K562 (cell line): ENCODE results near the gene TACC3. TPM values are rescaled to one million over a fixed set of nuclear protein-coding genes. Genes with fewer than 3 reads are reported as not detected.
A peak's percentile ranks its signal among the peaks of the same experiment; 100 is the strongest.

ENCODE experiments used
- ATAC-seq: fragments of 200-7000 bp; cut with Tn5 transposase; 3 replicates; pipeline ENCODE4 v1.9.1; 2020; ENCODE audit warnings: moderate library complexity
- BruUV-seq: library from RNA; stranded (reverse); fragments of 400-500 nt; replicated peaks from 2 replicates; lab custom pipeline; 2021; lab: Mats Ljungman, UMichigan
- CTCF ChIA-PET: fragments of 300-600 bp; formaldehyde crosslinking; extraction: SDS; loops from one replicate; lab custom pipeline; 2021; ENCODE audit warnings: low intra/inter-chr PET ratio; lab: Yijun Ruan, JAX
- POLR2A ChIA-PET: fragments of 300-600, 350-650 bp; sonication (Branson Sonifier 250); formaldehyde crosslinking; extraction: SDS; loops from one replicate; lab custom pipeline; 2021; ENCODE audit warnings: antibody characterized with exemption, inconsistent platforms; lab: Yijun Ruan, JAX
- DNase-seq, 4 experiments: peaks; one replicate each; pipeline versions ENCODE4 v3.0.0 to v3.0.0-alpha.2; 2011 to 2018; ENCODE audit warnings: low spot score in 3 of 4, mixed read lengths in 3 of 4; ENCODE audit errors: extremely low read depth in 1 of 4
- FAIRE-seq: peaks from 2 replicates; lab custom pipeline; 2011; peaks lifted over from hg19 to GRCh38; lab: Jason Lieb, UNC
- H2AFZ ChIP-seq: 2 replicates; pipeline ENCODE4 v1.6.0; 2011; ENCODE audit warnings: low read depth, low read length, control low read depth, inconsistent platforms
- H3K27ac ChIP-seq: fragments of 200-600 bp; 3 replicates; pipeline ENCODE4 v1.8.0; 2011; ENCODE audit warnings: low read depth, mild to moderate bottlenecking, control low read depth, inconsistent platforms, low read length, moderate library complexity, mixed read lengths; ENCODE audit errors: extremely low read depth
- H3K27me3 ChIP-seq, 2 experiments: fragments of 300-600 bp in 1 of 2; 2 replicates in 1 of 2; 3 replicates in 1 of 2; pipeline versions ENCODE4 v1.6.0 to v1.8.0; 2011; ENCODE audit warnings: inconsistent platforms in 2 of 2, low read length in 2 of 2, mild to moderate bottlenecking in 1 of 2, mixed read lengths in 1 of 2, moderate library complexity in 1 of 2; ENCODE audit not compliant: control insufficient read depth in 2 of 2, insufficient read depth in 2 of 2
- H3K36me3 ChIP-seq: fragments of 300-600 bp; 3 replicates; pipeline ENCODE4 v1.8.0; 2011; ENCODE audit warnings: mild to moderate bottlenecking, low read length, inconsistent platforms; ENCODE audit not compliant: control insufficient read depth, insufficient read depth
- H3K4me1 ChIP-seq, 2 experiments: fragments of 200-600 bp in 1 of 2; replicated peaks in 1 of 2; 2 replicates in 1 of 2; 3 replicates in 1 of 2; pipeline versions ENCODE4 v1.5.1 to v1.8.0; 2011; ENCODE audit warnings: inconsistent platforms in 2 of 2, low read length in 2 of 2, mild to moderate bottlenecking in 1 of 2, mixed read lengths in 1 of 2, moderate library complexity in 1 of 2; ENCODE audit not compliant: control insufficient read depth in 2 of 2, insufficient read depth in 2 of 2
- H3K4me2 ChIP-seq: 2 replicates; pipeline ENCODE4 v1.6.1; 2011; ENCODE audit warnings: low read length, control low read depth, inconsistent platforms, mixed read lengths; ENCODE audit not compliant: insufficient read depth
- H3K4me3 ChIP-seq: fragments of 200-600 bp; sonication (generic), shearing (Covaris generic); 2 replicates; pipeline ENCODE4 v1.5.1; 2016; ENCODE audit warnings: control low read depth, inconsistent platforms
- H3K79me2 ChIP-seq: fragments of 200-600 bp; 3 replicates; pipeline ENCODE4 v1.8.0; 2011; ENCODE audit warnings: low read length, inconsistent platforms; ENCODE audit not compliant: control insufficient read depth, insufficient read depth
- H3K9ac ChIP-seq, 2 experiments: 2 replicates each; pipeline versions ENCODE4 v1.6.0 to v1.6.1; 2011; ENCODE audit warnings: low read depth in 2 of 2, low read length in 2 of 2, control low read depth in 1 of 2, inconsistent platforms in 1 of 2, mild to moderate bottlenecking in 1 of 2, mixed read lengths in 1 of 2; ENCODE audit not compliant: insufficient read depth in 1 of 2
- H3K9me1 ChIP-seq: one replicate; pipeline ENCODE4 v1.6.0; 2011; ENCODE audit warnings: inconsistent platforms, mild to moderate bottlenecking, low read length, moderate library complexity; ENCODE audit not compliant: control insufficient read depth, insufficient read depth
- H3K9me3 ChIP-seq: replicated peaks from 2 replicates; pipeline ENCODE4 v1.5.1; 2011; ENCODE audit warnings: low read depth, low read length, inconsistent platforms; ENCODE audit not compliant: control insufficient read depth, insufficient read depth
- H4K20me1 ChIP-seq: replicated peaks from 2 replicates; pipeline ENCODE4 v1.6.1; 2011; ENCODE audit warnings: low read length, inconsistent platforms, mixed read lengths; ENCODE audit not compliant: control insufficient read depth, insufficient read depth
- BRCA1 ChIP-seq, 2 experiments: fragments of 450-650 bp in 1 of 2; sonication (generic) in 1 of 2; formaldehyde crosslinking in 1 of 2; IDR thresholded peaks; 2 replicates each; pipeline versions ENCODE4 v1.5.0 to v1.6.1; 2017 to 2020; ENCODE audit warnings: mild to moderate bottlenecking in 1 of 2, missing genetic modification reagents in 1 of 2
- CBX5 ChIP-seq: IDR thresholded peaks from 2 replicates; pipeline ENCODE4 v1.6.1; 2014; ENCODE audit warnings: low read depth, borderline replicate concordance
- CHCHD3 ChIP-seq: fragments of 250-450 bp; sonication (Bioruptor Pico); IDR thresholded peaks from 2 replicates; pipeline ENCODE4 v2.1.2; 2022; ENCODE audit warnings: mild to moderate bottlenecking
- FOS ChIP-seq: IDR thresholded peaks from 3 replicates; pipeline ENCODE4 v1.6.1; 2011; ENCODE audit not compliant: insufficient read length; ENCODE audit errors: extremely low read depth
- SMAD2 ChIP-seq: fragments of 150-350 bp; IDR thresholded peaks from 2 replicates; pipeline ENCODE4 v1.6.1; 2014; ENCODE audit warnings: low read depth, mild to moderate bottlenecking, low read length
- SPI1 ChIP-seq: IDR thresholded peaks from 2 replicates; pipeline ENCODE4 v1.6.1; 2011; ENCODE audit warnings: low read depth, low read length, control low read depth, borderline replicate concordance
- SRSF1 ChIP-seq: fragments of 200-400 bp; formaldehyde crosslinking; IDR thresholded peaks from 2 replicates; pipeline ENCODE4 v1.6.1; 2017; ENCODE audit warnings: mild to moderate bottlenecking, low read depth, low read length, moderate library complexity
- ZBTB7A ChIP-seq: IDR thresholded peaks from 2 replicates; pipeline ENCODE4 v1.6.1; 2011; ENCODE audit warnings: low read depth, mild to moderate bottlenecking, low read length, moderate library complexity, borderline replicate concordance; ENCODE audit not compliant: control insufficient read depth
- ZNF436 ChIP-seq: fragments of 250-450, 450-650 bp; sonication (Bioruptor Pico); formaldehyde crosslinking; IDR thresholded peaks from 2 replicates; pipeline ENCODE4 v1.7.0; 2020; ENCODE audit warnings: mild to moderate bottlenecking
- WGBS: fragments of 100-300 bp; shearing (Covaris generic); methylation state at CpG from one replicate; pipeline ENCODE4 v1.1.6; 2016; ENCODE audit warnings: low coverage, mixed read lengths; ENCODE audit not compliant: insufficient coverage; ENCODE audit errors: missing lambda C conversion rate; 5-methylcytosine and 5-hydroxymethylcytosine counted together
- in situ Hi-C: fragments of 300-500 bp; cut with MboI; formaldehyde crosslinking; loops from 4 replicates; pipeline ENCODE4 v1.15.0; 2018; ENCODE audit warnings: inconsistent platforms, mixed read lengths
- intact Hi-C: fragments of 100-400 bp; cut with micrococcal nuclease; formaldehyde crosslinking; loops from 2 replicates; pipeline ENCODE4 v1.14.2; 2022
- polyA plus RNA-seq, 8 experiments: library from polyadenylated mRNA; depleted of rRNA in 4 of 8; stranded (reverse) in 5 of 8; unstranded in 3 of 8; fragments of >200 nt; fragmentation: Nextera tagmentation in 2 of 8; fragmentation: Illumina TruSeq in 1 of 8; extraction: Ambion mirVana in 2 of 8; extraction: Trizol in 1 of 8; gene quantifications; 2 replicates each; pipeline versions ENCODE4 v1.2.1 to v1.2.3, GENCODE V29; 2011 to 2014; ENCODE audit warnings: inconsistent platforms in 1 of 8, missing spikeins in 1 of 8
- total RNA-seq, 7 experiments: library from RNA; depleted of rRNA in 6 of 7; stranded (reverse); fragments of >200 nt in 6 of 7; fragmentation: Illumina TruSeq in 2 of 7; extraction: Trizol in 2 of 7; gene quantifications; 2 replicates each; pipeline versions ENCODE4 v1.2.1 to v1.2.3, GENCODE V29; 2011 to 2021; ENCODE audit warnings: low replicate concordance in 1 of 7
- TF ChIP-seq, protein P1 (sequence below): fragments of 200-800 bp; sonication (Bioruptor generic); IDR thresholded peaks from 2 replicates; pipeline ENCODE4 v1.6.1; 2017; ENCODE audit warnings: missing genetic modification characterization, missing compliant biosample characterization
- TF ChIP-seq, protein P2 (sequence below), 2 experiments: fragments of 200-800 bp in 1 of 2; sonication (Bioruptor generic) in 1 of 2; sonication (generic) in 1 of 2; formaldehyde crosslinking in 1 of 2; IDR thresholded peaks in 1 of 2; conservative IDR thresholded peaks in 1 of 2; 2 replicates each; pipeline versions ENCODE4 v1.5.0 to v1.6.1; 2016 to 2020; ENCODE audit warnings: missing compliant biosample characterization in 1 of 2, missing genetic modification characterization in 1 of 2, missing genetic modification reagents in 1 of 2
- TF ChIP-seq, protein P3 (sequence below): sonication (generic); formaldehyde crosslinking; IDR thresholded peaks from 2 replicates; pipeline ENCODE4 v1.9.0; 2022; ENCODE audit warnings: mild to moderate bottlenecking, missing genetic modification reagents
- TF ChIP-seq, protein P4 (sequence below): sonication (generic); formaldehyde crosslinking; IDR thresholded peaks from 2 replicates; pipeline ENCODE4 v1.9.0; 2022; ENCODE audit warnings: mild to moderate bottlenecking, missing genetic modification reagents

TACC3 gene
- total and polyA plus RNA-seq, 9 of the 15 experiments (the other 6 are each of a cell fraction or from before 2014, with no cell fraction given), result 1.9 to 122 (median 55.6) TPM

DNA sequence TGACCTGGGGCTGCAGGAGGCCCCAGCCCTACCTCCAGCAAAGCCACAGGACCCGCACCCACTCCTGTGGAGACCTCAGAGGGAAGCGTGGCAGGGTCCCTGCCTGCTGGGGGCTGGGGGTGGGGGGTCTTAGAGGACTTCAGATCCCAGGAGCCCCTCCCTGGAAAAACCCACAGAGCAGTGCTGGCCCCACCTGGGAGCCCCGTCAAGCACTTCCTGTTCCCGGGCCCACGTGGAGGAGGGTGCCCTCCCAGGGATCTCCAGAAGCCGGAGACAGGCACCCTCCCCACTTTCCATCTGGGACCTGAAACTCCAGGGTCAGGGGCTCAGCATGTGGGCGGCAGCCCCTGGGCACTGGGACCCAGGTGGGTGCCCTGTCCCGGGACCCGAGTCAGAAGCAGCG lies 32.0 kb downstream of the TACC3 start:
- H2AFZ ChIP-seq, result peak overlapping the region; percentile 64
- BruUV-seq, result no TSS peak
- DNase-seq (no peak), FAIRE-seq (no peak), ATAC-seq (no peak)
- no peaks in the 10 kb centered on the region for H3K36me3 ChIP-seq
- H3K9ac ChIP-seq, result peak overlapping the region; percentile 14 to 82; a peak in 3 of 4 replicates
- no peak overlapping the region for H3K4me3 ChIP-seq
- no peaks in the 10 kb centered on the region for H3K79me2 ChIP-seq
- no peaks in the 10 kb centered on the region for H3K27me3 ChIP-seq
- H3K9me3 ChIP-seq, result no peaks in the 10 kb centered on the region
- peak overlapping the region; percentile 52; the same call in 1 of the 3 replicates for H3K27ac ChIP-seq
- peaks cover 5% of the 10 kb centered on the region for H3K9me1 ChIP-seq
- ChIA-PET CTCF (no interaction called here), POLR2A (no interaction called here)
- 74% methylated on average over 8 of the region's 10 CpGs for WGBS
- peaks cover 23 to 94% of the 10 kb centered on the region in 2 experiments for H3K4me1 ChIP-seq
- TF ChIP-seq BRCA1 (IDR thresholded peaks at IDR 0.05), result no peak
- no peak for TF ChIP-seq BRCA1 (CRISPR knock-in tag; IDR thresholded peaks at IDR 0.05)
- no peak for TF ChIP-seq SMAD2
- peak; percentile 60; the same call in 1 of the 2 replicates for TF ChIP-seq SPI1
- TF ChIP-seq FOS, result no peak
- TF ChIP-seq, protein P1, sequence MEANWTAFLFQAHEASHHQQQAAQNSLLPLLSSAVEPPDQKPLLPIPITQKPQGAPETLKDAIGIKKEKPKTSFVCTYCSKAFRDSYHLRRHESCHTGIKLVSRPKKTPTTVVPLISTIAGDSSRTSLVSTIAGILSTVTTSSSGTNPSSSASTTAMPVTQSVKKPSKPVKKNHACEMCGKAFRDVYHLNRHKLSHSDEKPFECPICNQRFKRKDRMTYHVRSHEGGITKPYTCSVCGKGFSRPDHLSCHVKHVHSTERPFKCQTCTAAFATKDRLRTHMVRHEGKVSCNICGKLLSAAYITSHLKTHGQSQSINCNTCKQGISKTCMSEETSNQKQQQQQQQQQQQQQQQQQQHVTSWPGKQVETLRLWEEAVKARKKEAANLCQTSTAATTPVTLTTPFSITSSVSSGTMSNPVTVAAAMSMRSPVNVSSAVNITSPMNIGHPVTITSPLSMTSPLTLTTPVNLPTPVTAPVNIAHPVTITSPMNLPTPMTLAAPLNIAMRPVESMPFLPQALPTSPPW (CRISPR knock-in tag), result peak; percentile 18; the same call in 1 of the 2 replicates
- TF ChIP-seq CBX5, result no peak
- TF ChIP-seq, protein P2, sequence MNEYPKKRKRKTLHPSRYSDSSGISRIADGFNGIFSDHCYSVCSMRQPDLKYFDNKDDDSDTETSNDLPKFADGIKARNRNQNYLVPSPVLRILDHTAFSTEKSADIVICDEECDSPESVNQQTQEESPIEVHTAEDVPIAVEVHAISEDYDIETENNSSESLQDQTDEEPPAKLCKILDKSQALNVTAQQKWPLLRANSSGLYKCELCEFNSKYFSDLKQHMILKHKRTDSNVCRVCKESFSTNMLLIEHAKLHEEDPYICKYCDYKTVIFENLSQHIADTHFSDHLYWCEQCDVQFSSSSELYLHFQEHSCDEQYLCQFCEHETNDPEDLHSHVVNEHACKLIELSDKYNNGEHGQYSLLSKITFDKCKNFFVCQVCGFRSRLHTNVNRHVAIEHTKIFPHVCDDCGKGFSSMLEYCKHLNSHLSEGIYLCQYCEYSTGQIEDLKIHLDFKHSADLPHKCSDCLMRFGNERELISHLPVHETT (CRISPR knock-in tag; conservative IDR thresholded peaks at IDR 0.05 in 1 of 2, IDR thresholded peaks at IDR 0.05 in 1 of 2), result peak in 1 of 2 experiments; percentile 25; a peak in 1 of 4 replicates
- TF ChIP-seq, protein P3, sequence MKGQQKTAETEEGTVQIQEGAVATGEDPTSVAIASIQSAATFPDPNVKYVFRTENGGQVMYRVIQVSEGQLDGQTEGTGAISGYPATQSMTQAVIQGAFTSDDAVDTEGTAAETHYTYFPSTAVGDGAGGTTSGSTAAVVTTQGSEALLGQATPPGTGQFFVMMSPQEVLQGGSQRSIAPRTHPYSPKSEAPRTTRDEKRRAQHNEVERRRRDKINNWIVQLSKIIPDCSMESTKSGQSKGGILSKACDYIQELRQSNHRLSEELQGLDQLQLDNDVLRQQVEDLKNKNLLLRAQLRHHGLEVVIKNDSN (CRISPR knock-in tag), result 0 out of 2 replicates have a peak, but pooled peaks have one; percentile 9
- TF ChIP-seq ZNF436 (CRISPR knock-in tag), result no peak
- TF ChIP-seq ZBTB7A, result peak; percentile 9; the same call in 1 of the 2 replicates
- TF ChIP-seq CHCHD3 (CRISPR knock-in tag), result no peak
- TF ChIP-seq, protein P4, sequence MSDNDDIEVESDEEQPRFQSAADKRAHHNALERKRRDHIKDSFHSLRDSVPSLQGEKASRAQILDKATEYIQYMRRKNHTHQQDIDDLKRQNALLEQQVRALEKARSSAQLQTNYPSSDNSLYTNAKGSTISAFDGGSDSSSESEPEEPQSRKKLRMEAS (CRISPR knock-in tag), result peak; percentile 68
- no peak for TF ChIP-seq SRSF1
- no peak overlapping the region for H3K4me2 ChIP-seq
- intact Hi-C loops, result no loop called here
- in situ Hi-C loops, result no loop called here
- no peaks in the 10 kb centered on the region for H4K20me1 ChIP-seq
